ENCODE results near the gene WNK2. TPM values are rescaled to one million over a fixed set of nuclear protein-coding genes. Genes with fewer than 3 reads are reported as not detected.

WNK2 gene
- total RNA-seq, 1 donor from 2014 or later = 123 TPM

GRCh38 chr9:93368437-93368836, 184.5 kb downstream of the WNK2 start:
- intact Hi-C loops (cut with DNase I) = no loop called here
- DNase-seq (ENCODE audit: low spot score) = no peak

GRCh38 chr9:93369686-93370085, 185.7 kb downstream of the WNK2 start:
- intact Hi-C loops (cut with DNase I) = no loop called here
- no peak for DNase-seq (ENCODE audit: low spot score)

Other genes with a start within 250 kb of the WNK2 start
- 2.6 TPM for gene FGD3, start 236.6 kb upstream of the WNK2 start, total RNA-seq
- 1.1 TPM for gene SUSD3, start 125.4 kb upstream of the WNK2 start, total RNA-seq
- 45.1 TPM for gene CARD19, start 87.9 kb upstream of the WNK2 start, total RNA-seq
- gene NINJ1, start 49.9 kb upstream of the WNK2 start, total RNA-seq = 46.4 TPM

Data from cardiac septum (tissue), 1 donor.